HG03558 (cell line): Measurements from ENCODE around the gene DQX1.

Experiments used
- ATAC-seq: cut with Tn5 transposase; IDR thresholded peaks from one replicate; pipeline ENCODE4 v1.9.1; 2021; ENCODE audit warnings: moderate number of reproducible peaks; ENCODE audit not compliant: unreplicated experiment; ENCODE audit errors: extremely low read depth

The DQX1 gene

GRCh38 chr2:74554820-74555531, 28.9 kb upstream of the DQX1 start:
- no peak for ATAC-seq

- ATAC-seq = peak; percentile 24
Observed at GRCh38 chr2:74553892-74554819, 28.1 kb upstream of the DQX1 start, which contains the start of the genes DOK1 and LOXL3. Gene DOK1 (plus strand): TSS chr2:74554720. CDS start chr2:74554755, 35 bp downstream. Gene LOXL3 (minus strand): TSS chr2:74553942. CDS start chr2:74552634, 1,308 bp downstream.

GRCh38 chr2:74552914-74553811, 27.1 kb upstream of the DQX1 start:
- no peak for ATAC-seq

GRCh38 chr2:74551942-74552913, 26.2 kb upstream of the DQX1 start:
- ATAC-seq = no peak

GRCh38 chr2:74551530-74551929, 25.5 kb upstream of the DQX1 start:
- no peak for ATAC-seq

- ATAC-seq = no peak
Observed at GRCh38 chr2:74550231-74550630, 24.2 kb upstream of the DQX1 start.

GRCh38 chr2:74548900-74549826, 23.1 kb upstream of the DQX1 start:
- no peak for ATAC-seq

- no peak for ATAC-seq
Observed at GRCh38 chr2:74548285-74548899, 22.4 kb upstream of the DQX1 start.

- ATAC-seq = no peak
Observed at GRCh38 chr2:74546004-74546403, 20.0 kb upstream of the DQX1 start.

- ATAC-seq = no peak
Observed at GRCh38 chr2:74544634-74545033, 18.6 kb upstream of the DQX1 start.

GRCh38 chr2:74542978-74543377, 16.9 kb upstream of the DQX1 start:
- ATAC-seq = no peak

- no peak for ATAC-seq
Observed at GRCh38 chr2:74540291-74540690, 14.3 kb upstream of the DQX1 start.

GRCh38 chr2:74538881-74539339, 12.9 kb upstream of the DQX1 start:
- ATAC-seq = no peak

- ATAC-seq = no peak
Observed at GRCh38 chr2:74537140-74537539, 11.1 kb upstream of the DQX1 start.

- ATAC-seq = no peak
Observed at GRCh38 chr2:74536166-74536950, 10.3 kb upstream of the DQX1 start.

- ATAC-seq = no peak
Observed at GRCh38 chr2:74535440-74535965, 9.5 kb upstream of the DQX1 start.

GRCh38 chr2:74534411-74534810, 8.4 kb upstream of the DQX1 start:
- no peak for ATAC-seq
